Measurements from ENCODE around the gene ZNF692. TPM values are rescaled to one million over a fixed set of nuclear protein-coding genes. Genes with fewer than 3 reads are reported as not detected.

The ZNF692 gene
- total RNA-seq, 4 donors from 2014 or later, result 35.7 to 67.9 (median 40.7) TPM

DNA sequence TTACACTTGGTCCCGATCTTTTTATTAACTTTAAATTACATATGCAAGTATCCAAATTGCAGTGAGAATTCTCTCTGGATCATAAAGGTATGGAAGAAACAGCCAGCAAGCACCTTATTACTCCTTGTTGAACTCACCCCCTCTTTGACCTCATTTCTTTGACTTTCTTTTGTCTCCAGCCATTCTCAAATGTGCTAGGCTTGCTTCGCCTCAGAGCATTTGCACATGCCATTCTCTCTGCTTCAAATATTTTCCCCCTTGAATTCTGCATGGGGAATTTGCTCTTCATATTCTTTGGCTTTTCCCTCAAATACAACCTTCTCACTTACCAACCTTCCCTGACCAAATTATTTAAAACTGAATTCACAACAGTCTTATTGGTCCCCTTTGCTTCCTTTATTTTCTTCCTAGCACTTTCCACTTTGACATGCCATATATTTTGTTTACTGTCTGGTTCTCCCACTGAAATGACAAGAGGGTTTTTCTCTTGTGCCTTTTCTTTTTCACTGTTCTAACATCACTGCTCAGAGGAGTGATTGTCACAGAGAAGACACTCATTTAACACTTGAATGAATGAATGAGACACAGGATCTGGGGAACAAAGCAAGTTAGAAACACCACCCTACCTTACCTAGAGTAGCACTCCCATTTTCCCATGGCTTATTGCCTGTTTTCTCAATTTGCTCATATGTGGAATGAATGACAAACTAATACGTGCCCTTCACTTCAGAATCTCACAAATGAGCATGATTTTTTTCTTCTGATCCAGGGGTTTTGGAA lies 45.7 kb upstream of the ZNF692 start:
- H3K4me3 ChIP-seq, result no peak overlapping the region
- H3K27ac ChIP-seq, result no peak overlapping the region
- H3K27me3 ChIP-seq, result peaks cover 0 to 6% (median 0%) of the 10 kb centered on the region in 4 donors
- H3K36me3 ChIP-seq, result no peaks in the 10 kb centered on the region
- no peak for DNase-seq
- TF ChIP-seq POLR2A (IDR thresholded peaks at IDR 0.05), result no peak
- TF ChIP-seq, protein P1, sequence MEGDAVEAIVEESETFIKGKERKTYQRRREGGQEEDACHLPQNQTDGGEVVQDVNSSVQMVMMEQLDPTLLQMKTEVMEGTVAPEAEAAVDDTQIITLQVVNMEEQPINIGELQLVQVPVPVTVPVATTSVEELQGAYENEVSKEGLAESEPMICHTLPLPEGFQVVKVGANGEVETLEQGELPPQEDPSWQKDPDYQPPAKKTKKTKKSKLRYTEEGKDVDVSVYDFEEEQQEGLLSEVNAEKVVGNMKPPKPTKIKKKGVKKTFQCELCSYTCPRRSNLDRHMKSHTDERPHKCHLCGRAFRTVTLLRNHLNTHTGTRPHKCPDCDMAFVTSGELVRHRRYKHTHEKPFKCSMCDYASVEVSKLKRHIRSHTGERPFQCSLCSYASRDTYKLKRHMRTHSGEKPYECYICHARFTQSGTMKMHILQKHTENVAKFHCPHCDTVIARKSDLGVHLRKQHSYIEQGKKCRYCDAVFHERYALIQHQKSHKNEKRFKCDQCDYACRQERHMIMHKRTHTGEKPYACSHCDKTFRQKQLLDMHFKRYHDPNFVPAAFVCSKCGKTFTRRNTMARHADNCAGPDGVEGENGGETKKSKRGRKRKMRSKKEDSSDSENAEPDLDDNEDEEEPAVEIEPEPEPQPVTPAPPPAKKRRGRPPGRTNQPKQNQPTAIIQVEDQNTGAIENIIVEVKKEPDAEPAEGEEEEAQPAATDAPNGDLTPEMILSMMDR (IDR thresholded peaks at IDR 0.05), result no peak
- H3K4me1 ChIP-seq, result peaks cover 0 to 22% (median 6%) of the 10 kb centered on the region in 3 donors
- 94% methylated on average over 3 of the region's 3 CpGs for WGBS, 2 donors
- intact Hi-C loops (cut with DNase I), result no loop called here
- no peaks in the 10 kb centered on the region for H3K9me3 ChIP-seq

DNA sequence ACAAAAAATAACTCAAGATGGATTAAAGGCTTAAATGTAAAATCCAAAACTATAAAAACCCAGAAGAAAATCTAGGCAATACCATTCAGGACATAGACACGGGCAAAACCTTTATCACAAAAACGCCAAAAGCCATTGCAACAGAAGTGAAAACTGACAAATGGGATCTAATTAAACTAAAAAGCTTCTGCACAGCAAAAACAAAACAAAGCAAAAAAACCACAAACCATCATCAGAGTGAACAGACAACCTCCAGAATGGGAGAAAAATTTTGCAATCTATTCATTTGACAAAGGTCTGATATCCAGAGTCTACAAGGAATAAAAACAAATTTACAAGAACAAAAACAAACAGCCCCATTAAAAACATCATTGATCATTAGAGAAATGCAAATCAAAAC lies 42.7 kb upstream of the ZNF692 start:
- H3K27ac ChIP-seq, result no peak overlapping the region
- H3K4me3 ChIP-seq, result no peak overlapping the region
- 89 to 94% methylated on average over 2 of the region's 2 CpGs for WGBS, 2 donors
- H3K9me3 ChIP-seq, result no peaks in the 10 kb centered on the region
- no peak for DNase-seq
- intact Hi-C loops (cut with DNase I), result no loop called here
- H3K27me3 ChIP-seq, result peaks cover 0 to 21% (median 0%) of the 10 kb centered on the region in 4 donors
- TF ChIP-seq, protein P1 (IDR thresholded peaks at IDR 0.05), result no peak
- TF ChIP-seq POLR2A (IDR thresholded peaks at IDR 0.05), result no peak
- H3K36me3 ChIP-seq, result no peaks in the 10 kb centered on the region
- H3K4me1 ChIP-seq, result peaks cover 0 to 17% (median 0%) of the 10 kb centered on the region in 3 donors

- peaks cover 0 to 20% (median 0%) of the 10 kb centered on the region in 3 donors for H3K4me1 ChIP-seq
- no peak overlapping the region for H3K27ac ChIP-seq
- 91 to 100% methylated on average over 1 of the region's 1 CpG for WGBS, 2 donors
- no peak overlapping the region for H3K4me3 ChIP-seq
- no peaks in the 10 kb centered on the region for H3K36me3 ChIP-seq
- no peak for DNase-seq
- peaks cover 0 to 26% (median 0%) of the 10 kb centered on the region in 4 donors for H3K27me3 ChIP-seq
- no peaks in the 10 kb centered on the region for H3K9me3 ChIP-seq
- TF ChIP-seq, protein P1 (IDR thresholded peaks at IDR 0.05), result no peak
- no peak for TF ChIP-seq POLR2A (IDR thresholded peaks at IDR 0.05)
- intact Hi-C loops (cut with DNase I), result no loop called here
These were observed 41.8 kb upstream of the ZNF692 start for GRCh38 chr1:248900637-248901036.

GRCh38 chr1:248897412-248898337 lies 38.8 kb upstream of the ZNF692 start:
- TF ChIP-seq, protein P1 (IDR thresholded peaks at IDR 0.05), result no peak
- no peak for TF ChIP-seq POLR2A (IDR thresholded peaks at IDR 0.05)
- Histone ChIP-seq H3K4me1 (peaks cover 0 to 17% (median 0%) of the 10 kb centered on the region in 3 donors), H3K27me3 (peaks cover 0 to 30% (median 0%) of the 10 kb centered on the region in 4 donors), H3K36me3 (no peaks in the 10 kb centered on the region), H3K4me3 (peak overlapping the region in 3 of 4 donors; percentile 5 to 43 (median 8)), H3K27ac (peak overlapping the region in 2 of 4 donors; percentile 11 to 20), H3K9me3 (no peaks in the 10 kb centered on the region)
- intact Hi-C loops (cut with DNase I), result no loop called here
- 10 to 49% methylated on average over 2 to 5 of the region's 9 CpGs for WGBS, 2 donors
- no peak for DNase-seq

All from esophagus squamous epithelium (tissue), 5 donors.